ENCODE measurements around the gene NTRK3. TPM values are rescaled to one million over a fixed set of nuclear protein-coding genes. Genes with fewer than 3 reads are reported as not detected.

Gene NTRK3
- total RNA-seq, 6 donors from 2014 or later, result 1.4 to 11.5 (median 2.4) TPM

- no peaks in the 10 kb centered on the region for H3K4me1 ChIP-seq
- ATAC-seq (ENCODE audit: low FRiP score in 2 of 2), result no peak
- DNase-seq, result no peak
- TF ChIP-seq POLR2AphosphoS5 (IDR thresholded peaks at IDR 0.05), result no peak
- no peak for TF ChIP-seq EP300 (IDR thresholded peaks at IDR 0.05)
- TF ChIP-seq POLR2A (IDR thresholded peaks at IDR 0.05), result no peak
- no peak for TF ChIP-seq CTCF (IDR thresholded peaks at IDR 0.05)
- no peak overlapping the region for H3K4me3 ChIP-seq
- H3K36me3 ChIP-seq, result no peaks in the 10 kb centered on the region
- H3K27ac ChIP-seq, result no peak overlapping the region
- no peaks in the 10 kb centered on the region for H3K27me3 ChIP-seq
- WGBS, 2 donors, result 68 to 72% methylated on average over 2 of the region's 2 CpGs
- H3K9me3 ChIP-seq, result no peaks in the 10 kb centered on the region
These were observed 225.1 kb downstream of the NTRK3 start for GRCh38 chr15:88031461-88031860.

GRCh38 chr15:88029696-88030095 lies 226.8 kb downstream of the NTRK3 start:
- 72 to 78% methylated on average over 2 of the region's 2 CpGs for WGBS, 2 donors
- Histone ChIP-seq H3K4me1 (no peaks in the 10 kb centered on the region), H3K27me3 (no peaks in the 10 kb centered on the region), H3K4me3 (no peak overlapping the region), H3K27ac (no peak overlapping the region), H3K36me3 (no peaks in the 10 kb centered on the region), H3K9me3 (no peaks in the 10 kb centered on the region)
- no peak for TF ChIP-seq EP300 (IDR thresholded peaks at IDR 0.05)
- no peak for TF ChIP-seq CTCF (IDR thresholded peaks at IDR 0.05)
- no peak for DNase-seq
- ATAC-seq (ENCODE audit: low FRiP score in 2 of 2), result no peak

- 71 to 81% methylated on average over 3 of the region's 3 CpGs for WGBS, 2 donors
- no peaks in the 10 kb centered on the region for H3K4me1 ChIP-seq
- no peak overlapping the region for H3K27ac ChIP-seq
- ATAC-seq (ENCODE audit: low FRiP score in 2 of 2) (no peak), DNase-seq (no peak)
- H3K27me3 ChIP-seq, result no peaks in the 10 kb centered on the region
- H3K36me3 ChIP-seq, result no peaks in the 10 kb centered on the region
- no peak overlapping the region for H3K4me3 ChIP-seq
- H3K9me3 ChIP-seq, result no peaks in the 10 kb centered on the region
- no peak for TF ChIP-seq CTCF (IDR thresholded peaks at IDR 0.05)
- TF ChIP-seq EP300 (IDR thresholded peaks at IDR 0.05), result no peak
- no peak for TF ChIP-seq POLR2AphosphoS5 (IDR thresholded peaks at IDR 0.05)
- TF ChIP-seq POLR2A (IDR thresholded peaks at IDR 0.05), result no peak
These were observed 228.5 kb downstream of the NTRK3 start for GRCh38 chr15:88028024-88028423.

DNA sequence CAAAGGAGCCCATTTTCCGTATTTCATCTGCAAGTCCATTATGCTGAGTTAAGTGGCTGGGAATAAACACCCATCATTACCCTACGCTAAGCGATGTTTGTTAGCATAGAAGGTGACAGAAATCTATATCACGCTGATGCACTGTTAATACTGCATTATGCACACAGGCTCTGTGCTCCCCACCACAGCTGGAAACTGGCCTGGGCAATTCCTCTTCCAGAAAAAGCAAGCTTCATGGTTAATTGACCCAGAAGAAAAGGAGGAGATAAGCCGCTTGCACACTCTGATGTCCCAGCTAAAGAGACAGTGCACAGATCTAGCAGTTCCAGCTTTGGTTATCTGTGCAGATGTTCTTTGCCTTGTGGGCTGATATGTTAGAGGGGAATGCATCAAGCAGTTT lies 232.6 kb downstream of the NTRK3 start:
- Histone ChIP-seq H3K36me3 (no peaks in the 10 kb centered on the region), H3K4me3 (no peak overlapping the region), H3K4me1 (no peaks in the 10 kb centered on the region), H3K9me3 (no peaks in the 10 kb centered on the region), H3K27me3 (no peaks in the 10 kb centered on the region), H3K27ac (no peak overlapping the region)
- TF ChIP-seq EP300 (IDR thresholded peaks at IDR 0.05), result no peak
- TF ChIP-seq CTCF (IDR thresholded peaks at IDR 0.05), result no peak
- no peak for TF ChIP-seq POLR2AphosphoS5 (IDR thresholded peaks at IDR 0.05)
- 89% methylated on average over 5 of the region's 5 CpGs for WGBS, 2 donors
- DNase-seq (no peak), ATAC-seq (ENCODE audit: low FRiP score in 2 of 2) (no peak)

GRCh38 chr15:88022716-88023115 lies 233.8 kb downstream of the NTRK3 start:
- no peaks in the 10 kb centered on the region for H3K36me3 ChIP-seq
- DNase-seq (no peak), ATAC-seq (ENCODE audit: low FRiP score in 2 of 2) (no peak)
- H3K4me1 ChIP-seq, result no peaks in the 10 kb centered on the region
- WGBS, 2 donors, result 32 to 58% methylated on average over 2 of the region's 2 CpGs
- H3K27me3 ChIP-seq, result no peaks in the 10 kb centered on the region
- no peak overlapping the region for H3K27ac ChIP-seq
- no peaks in the 10 kb centered on the region for H3K9me3 ChIP-seq
- TF ChIP-seq CTCF (IDR thresholded peaks at IDR 0.05), result no peak
- TF ChIP-seq POLR2AphosphoS5 (IDR thresholded peaks at IDR 0.05), result no peak
- TF ChIP-seq POLR2A (IDR thresholded peaks at IDR 0.05), result no peak
- no peak for TF ChIP-seq EP300 (IDR thresholded peaks at IDR 0.05)
- H3K4me3 ChIP-seq, result no peak overlapping the region

Data from upper lobe of left lung (tissue), 6 donors.